Measurements from ENCODE around the gene DUSP1. TPM values are rescaled to one million over a fixed set of nuclear protein-coding genes. Genes with fewer than 3 reads are reported as not detected.
A peak's percentile ranks its signal among the peaks of the same experiment; 100 is the strongest.

The DUSP1 gene
- total RNA-seq, 1 experiment from 2014 or later, result 11.5 TPM

DNA sequence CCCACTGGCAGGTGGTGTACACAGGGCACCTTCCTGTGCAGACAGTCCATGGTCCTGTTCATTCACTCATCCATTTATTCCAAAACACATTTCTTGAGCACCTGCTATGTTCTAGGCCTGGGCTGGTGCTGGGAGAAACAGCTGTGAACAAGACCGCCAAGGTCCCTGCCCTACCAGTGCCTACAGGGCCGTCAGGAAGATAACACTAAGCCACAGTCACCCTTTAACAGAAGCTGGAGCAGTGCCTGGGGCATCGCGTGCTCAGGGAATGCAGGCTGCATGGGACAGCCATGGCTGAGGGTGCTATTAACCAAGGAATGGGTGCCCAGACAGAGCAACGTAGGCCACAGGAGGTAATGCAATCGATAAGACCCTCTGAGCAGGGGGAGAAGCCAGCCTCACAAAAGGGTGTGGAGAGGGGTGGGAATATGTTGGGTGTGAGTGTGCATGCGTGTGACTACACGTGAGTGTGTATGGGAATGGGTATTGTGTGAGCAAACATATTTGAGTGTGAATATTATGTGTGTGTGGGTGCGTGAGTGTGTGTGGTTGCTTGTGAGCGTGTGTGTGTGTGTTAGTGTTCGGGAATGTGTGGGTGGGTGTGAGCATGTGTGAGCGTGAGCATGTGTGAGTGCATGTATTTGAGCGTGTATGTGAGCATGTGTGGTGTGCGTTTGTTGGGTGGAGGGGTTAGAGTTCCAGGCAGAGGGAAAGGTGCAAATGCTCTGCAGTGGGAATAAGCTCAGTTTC lies 19.1 kb downstream of the DUSP1 start:
- DNase-seq, result no peak
- Histone ChIP-seq H3K36me3 (replicated peaks; ENCODE audit: control insufficient read depth, insufficient read depth, low read length) (no peaks in the 10 kb centered on the region), H3K27me3 (ENCODE audit: control insufficient read depth, insufficient read depth, low read length) (no peaks in the 10 kb centered on the region), H3K4me3 (ENCODE audit: insufficient read depth, low read depth, low read length) (no peak overlapping the region)

DNA sequence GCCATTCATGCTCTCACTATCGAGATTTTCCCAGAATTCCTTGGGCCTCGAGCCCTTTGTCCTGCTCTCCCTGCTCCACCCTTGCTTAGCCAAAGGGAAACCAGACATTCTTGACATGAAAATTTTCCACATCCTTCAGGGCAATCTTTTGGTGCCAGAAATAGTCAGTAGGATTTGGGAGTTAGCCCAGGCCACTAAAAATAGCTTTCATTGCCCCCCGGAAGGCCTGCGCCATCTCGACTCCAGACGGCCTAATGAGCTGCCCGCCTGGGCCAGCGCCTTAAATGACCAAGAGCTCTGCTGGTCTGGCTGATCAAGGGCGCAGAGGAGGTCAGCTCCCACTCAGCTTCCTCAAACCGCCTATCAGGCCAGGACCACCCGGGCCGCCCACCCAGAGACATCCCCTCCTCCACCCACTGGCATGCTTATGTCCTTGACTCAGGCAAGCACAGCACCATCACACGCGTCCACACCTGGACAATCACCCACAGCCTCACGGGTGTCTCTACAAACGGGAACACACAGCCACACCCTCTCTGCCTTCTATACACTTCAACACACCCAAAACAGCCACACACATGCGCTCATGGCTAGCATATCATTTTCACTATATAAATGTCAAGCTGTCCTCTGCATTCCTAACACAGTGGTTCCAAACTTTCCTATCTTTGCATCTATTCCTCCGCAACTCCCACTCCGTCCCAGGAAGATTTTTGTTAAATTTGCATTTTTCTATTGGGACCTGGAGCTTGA lies 20.9 kb downstream of the DUSP1 start:
- H3K36me3 ChIP-seq (replicated peaks; ENCODE audit: control insufficient read depth, insufficient read depth, low read length), result no peaks in the 10 kb centered on the region
- DNase-seq, result no peak
- H3K27me3 ChIP-seq (ENCODE audit: control insufficient read depth, insufficient read depth, low read length), result no peaks in the 10 kb centered on the region
- H3K4me3 ChIP-seq (ENCODE audit: insufficient read depth, low read depth, low read length), result no peak overlapping the region

DNA sequence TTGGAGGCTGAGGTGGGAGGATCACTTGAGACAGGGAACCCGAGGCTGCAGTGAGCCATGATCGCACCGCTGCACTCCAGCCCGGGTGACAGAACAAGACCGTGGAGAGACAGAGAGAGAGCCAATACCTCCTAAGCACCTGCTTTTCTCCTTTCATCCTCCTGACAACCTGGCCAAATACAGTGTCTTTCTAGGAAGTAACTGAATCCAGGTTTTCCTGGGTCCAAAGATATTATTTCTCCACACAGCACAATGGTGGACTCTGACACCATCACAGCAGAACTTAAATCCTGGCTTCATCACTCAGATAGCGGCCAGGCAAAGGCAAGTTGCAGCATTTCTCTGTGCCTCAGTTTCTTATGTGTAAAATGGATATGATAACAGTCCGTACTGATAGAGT lies 21.9 kb downstream of the DUSP1 start:
- H3K27me3 ChIP-seq (ENCODE audit: control insufficient read depth, insufficient read depth, low read length), result no peaks in the 10 kb centered on the region
- DNase-seq, result no peak
- no peak overlapping the region for H3K4me3 ChIP-seq (ENCODE audit: insufficient read depth, low read depth, low read length)
- H3K36me3 ChIP-seq (replicated peaks; ENCODE audit: control insufficient read depth, insufficient read depth, low read length), result no peaks in the 10 kb centered on the region

DNA sequence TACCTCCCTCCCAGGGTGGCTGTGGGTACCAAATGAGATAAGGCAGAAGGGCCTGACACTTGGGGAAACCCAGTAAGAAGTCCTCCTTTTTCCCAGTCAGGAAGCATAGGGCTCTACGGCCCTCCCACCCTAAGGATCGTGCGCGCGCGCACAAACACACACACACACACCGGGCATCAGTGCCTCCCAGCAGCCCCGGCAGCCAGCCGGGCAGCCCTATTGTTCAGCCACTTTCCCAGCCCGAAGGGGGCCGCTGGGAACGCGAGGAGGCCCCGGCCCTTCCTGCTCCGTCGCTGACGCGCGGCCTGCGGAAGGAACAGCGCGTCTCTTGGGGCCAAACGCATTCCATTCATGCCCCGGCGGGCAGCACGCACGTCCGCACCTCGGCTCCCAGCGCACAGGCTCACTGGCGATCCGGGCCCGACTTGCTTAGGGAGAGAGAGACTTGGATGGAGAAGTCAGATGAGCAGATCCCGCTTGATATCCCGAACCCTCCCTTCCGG lies 22.6 kb downstream of the DUSP1 start:
- H3K4me3 ChIP-seq (ENCODE audit: insufficient read depth, low read depth, low read length), result peak overlapping the region; percentile 6; the same call in 1 of the 2 replicates
- DNase-seq, result peak; percentile 64
- no peaks in the 10 kb centered on the region for H3K27me3 ChIP-seq (ENCODE audit: control insufficient read depth, insufficient read depth, low read length)
- H3K36me3 ChIP-seq (replicated peaks; ENCODE audit: control insufficient read depth, insufficient read depth, low read length), result no peaks in the 10 kb centered on the region

DNA sequence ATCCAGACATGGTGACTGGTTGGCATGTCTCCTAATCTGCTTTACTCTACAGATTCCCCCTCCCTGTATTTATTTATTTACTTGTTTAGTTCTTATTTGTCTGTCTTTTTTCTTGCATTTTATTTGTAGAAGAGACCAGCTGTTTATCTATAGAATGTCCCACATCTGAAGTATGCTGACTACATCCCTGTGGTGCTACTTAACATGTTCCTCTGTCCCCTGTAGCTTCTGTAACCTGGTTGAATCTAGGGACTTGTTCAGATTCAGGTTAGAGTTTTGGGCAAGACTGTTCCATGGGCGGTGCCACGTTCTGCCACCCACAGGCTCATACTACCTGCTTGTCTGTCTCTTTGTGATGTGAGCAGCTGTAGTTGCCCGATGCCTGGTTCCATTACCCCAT lies 23.5 kb downstream of the DUSP1 start:
- H3K27me3 ChIP-seq (ENCODE audit: control insufficient read depth, insufficient read depth, low read length), result no peaks in the 10 kb centered on the region
- no peak overlapping the region for H3K4me3 ChIP-seq (ENCODE audit: insufficient read depth, low read depth, low read length)
- no peaks in the 10 kb centered on the region for H3K36me3 ChIP-seq (replicated peaks; ENCODE audit: control insufficient read depth, insufficient read depth, low read length)
- no peak for DNase-seq

DNA sequence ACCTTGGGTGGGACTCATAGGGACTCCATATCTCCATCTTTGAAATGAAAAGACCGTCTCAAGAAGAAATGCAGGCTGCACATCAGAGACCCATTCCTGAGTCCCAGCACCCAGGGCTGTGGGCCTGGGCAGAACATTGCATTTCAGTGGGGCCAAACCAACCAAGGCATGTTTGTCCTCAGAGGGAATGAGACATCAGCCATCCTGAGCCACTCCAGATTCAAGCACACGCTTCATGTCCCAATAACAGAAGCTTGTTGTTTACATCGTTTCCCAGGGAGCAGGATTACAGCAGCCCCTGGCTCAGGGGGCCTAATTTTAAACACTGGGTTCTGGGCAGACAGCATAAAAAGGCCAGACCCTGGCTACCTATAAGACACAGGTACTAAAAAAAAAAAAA lies 24.3 kb downstream of the DUSP1 start:
- no peak for DNase-seq
- Histone ChIP-seq H3K27me3 (ENCODE audit: control insufficient read depth, insufficient read depth, low read length) (no peaks in the 10 kb centered on the region), H3K4me3 (ENCODE audit: insufficient read depth, low read depth, low read length) (no peak overlapping the region), H3K36me3 (replicated peaks; ENCODE audit: control insufficient read depth, insufficient read depth, low read length) (no peaks in the 10 kb centered on the region)

DNA sequence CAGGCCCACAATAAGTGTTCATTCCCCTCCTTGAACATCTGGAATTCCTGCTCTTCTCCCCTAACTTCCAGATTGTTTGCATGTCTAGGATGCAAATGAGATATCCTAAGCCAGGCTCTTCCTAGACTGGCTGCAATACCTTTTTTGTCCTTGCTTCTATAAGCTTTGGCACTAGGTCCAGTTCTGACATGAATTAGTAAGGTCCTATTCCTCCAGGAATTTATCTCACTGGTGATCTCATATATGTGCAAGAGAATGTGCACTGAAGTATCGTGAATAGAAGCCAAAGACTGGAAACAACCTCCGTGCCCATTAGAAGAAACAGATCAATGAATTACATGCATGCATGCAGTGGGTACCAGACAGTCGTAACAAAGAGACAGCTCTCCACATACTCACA lies 25.2 kb downstream of the DUSP1 start:
- no peak overlapping the region for H3K4me3 ChIP-seq (ENCODE audit: insufficient read depth, low read depth, low read length)
- no peak for DNase-seq
- no peaks in the 10 kb centered on the region for H3K36me3 ChIP-seq (replicated peaks; ENCODE audit: control insufficient read depth, insufficient read depth, low read length)
- H3K27me3 ChIP-seq (ENCODE audit: control insufficient read depth, insufficient read depth, low read length), result no peaks in the 10 kb centered on the region

DNA sequence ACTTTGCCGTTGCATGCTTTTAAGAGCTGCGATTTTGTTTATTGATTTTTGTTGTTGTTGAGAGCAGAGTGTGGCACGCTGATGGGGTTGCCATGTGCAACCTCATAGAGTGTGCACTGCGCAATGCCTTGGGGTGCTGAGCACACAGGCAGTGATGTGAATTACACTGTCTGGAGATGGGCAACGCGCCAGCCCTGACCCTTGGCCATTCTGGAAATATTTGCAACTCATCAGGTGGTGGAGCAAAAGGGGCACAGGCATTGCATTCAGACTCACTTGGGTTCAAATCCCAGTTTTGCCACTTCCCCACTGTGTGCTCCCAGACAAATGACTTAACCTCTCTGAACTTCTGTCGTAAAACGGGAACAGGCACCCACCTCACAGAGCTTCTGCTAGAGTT lies 25.6 kb downstream of the DUSP1 start:
- Histone ChIP-seq H3K4me3 (ENCODE audit: insufficient read depth, low read depth, low read length) (no peak overlapping the region), H3K27me3 (ENCODE audit: control insufficient read depth, insufficient read depth, low read length) (no peaks in the 10 kb centered on the region), H3K36me3 (replicated peaks; ENCODE audit: control insufficient read depth, insufficient read depth, low read length) (no peaks in the 10 kb centered on the region)
- no peak for DNase-seq

DNA sequence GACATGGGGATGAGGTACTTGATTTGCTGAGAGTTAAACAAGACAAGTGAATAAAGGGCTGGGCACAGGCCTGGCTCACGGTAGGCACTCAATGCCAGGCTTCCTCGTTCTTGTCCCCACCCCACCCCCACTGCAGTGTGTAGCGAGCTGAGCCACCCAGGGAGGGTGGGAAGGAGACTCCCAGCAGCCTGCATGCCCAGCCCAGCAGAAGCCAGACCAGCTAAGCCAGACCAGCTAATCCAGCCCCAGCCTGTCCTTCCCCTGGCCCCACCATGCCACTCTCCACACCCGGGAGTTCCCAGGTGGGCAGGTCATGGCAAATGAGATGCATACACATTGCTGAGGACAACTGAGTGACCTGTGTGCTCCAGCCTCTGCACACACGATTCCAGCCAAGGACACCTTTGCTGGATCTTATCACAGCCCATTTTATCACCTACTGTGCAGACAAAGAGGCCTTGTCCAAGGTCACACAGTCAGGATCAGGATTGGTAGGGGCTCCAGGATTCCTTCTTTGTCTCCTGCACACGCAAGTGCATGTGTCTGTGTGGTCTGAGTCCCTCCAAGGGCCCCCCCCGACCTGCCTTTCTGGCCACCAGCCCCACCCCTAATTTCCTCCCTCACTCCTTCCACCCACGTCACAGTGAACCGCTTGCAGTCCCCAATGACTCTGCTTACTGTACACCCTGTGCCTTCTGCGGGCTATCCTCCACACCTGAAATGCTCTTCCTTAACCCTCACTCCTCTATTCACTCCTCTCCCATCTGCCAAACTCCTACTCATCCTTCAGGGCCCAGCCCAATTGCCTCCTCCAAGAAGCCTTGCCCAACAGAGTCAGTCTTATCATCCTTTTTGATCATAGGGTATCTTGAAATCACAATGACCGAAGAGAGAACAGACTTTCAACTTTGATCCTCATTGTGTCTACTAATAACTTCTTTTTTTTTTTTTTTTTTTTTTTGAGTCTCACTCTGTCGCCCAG lies 26.6 kb downstream of the DUSP1 start:
- DNase-seq, result no peak
- Histone ChIP-seq H3K36me3 (replicated peaks; ENCODE audit: control insufficient read depth, insufficient read depth, low read length) (no peaks in the 10 kb centered on the region), H3K4me3 (ENCODE audit: insufficient read depth, low read depth, low read length) (no peak overlapping the region), H3K27me3 (ENCODE audit: control insufficient read depth, insufficient read depth, low read length) (no peaks in the 10 kb centered on the region)

DNA sequence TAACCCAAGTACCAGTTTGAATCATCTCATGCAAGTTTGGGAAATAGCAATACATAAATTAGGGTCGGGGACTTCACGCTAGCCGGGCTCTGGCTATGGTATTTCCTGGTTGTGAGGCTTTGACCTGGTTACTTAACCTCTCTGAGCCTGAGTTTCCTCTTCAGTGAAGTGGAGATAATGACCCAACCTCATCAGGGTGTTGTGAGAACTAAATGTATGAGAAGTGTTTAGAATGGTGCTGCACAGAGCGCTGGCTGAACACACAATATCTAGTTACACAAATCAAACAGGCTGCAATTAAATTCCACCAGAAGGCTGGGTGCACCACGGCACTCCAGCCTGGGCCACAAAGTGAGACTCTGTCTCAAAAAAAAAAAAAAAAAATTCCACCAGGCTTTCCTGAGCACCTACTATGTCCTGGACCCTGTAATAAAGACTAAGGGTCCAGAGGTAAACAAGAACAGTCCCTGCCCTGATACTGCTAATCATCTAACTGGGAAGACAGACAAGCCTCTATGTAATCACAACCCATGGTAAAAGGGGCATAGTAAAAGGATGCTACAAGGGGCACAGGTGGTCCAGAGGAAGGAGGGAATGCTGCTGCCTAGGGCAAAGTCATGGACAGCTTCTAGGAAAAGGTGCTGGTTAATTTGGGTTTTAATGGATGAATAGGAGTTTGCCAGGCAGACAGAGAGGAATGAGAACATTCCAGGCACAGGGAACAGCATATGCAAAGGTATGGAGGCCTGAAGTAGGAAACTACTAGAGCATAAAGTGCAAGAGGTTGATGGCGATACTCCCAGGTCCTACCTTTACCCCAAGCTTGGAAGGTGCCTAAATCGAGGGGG lies 27.7 kb downstream of the DUSP1 start:
- H3K36me3 ChIP-seq (replicated peaks; ENCODE audit: control insufficient read depth, insufficient read depth, low read length), result no peaks in the 10 kb centered on the region
- no peak for DNase-seq
- H3K27me3 ChIP-seq (ENCODE audit: control insufficient read depth, insufficient read depth, low read length), result no peaks in the 10 kb centered on the region
- H3K4me3 ChIP-seq (ENCODE audit: insufficient read depth, low read depth, low read length), result no peak overlapping the region

DNA sequence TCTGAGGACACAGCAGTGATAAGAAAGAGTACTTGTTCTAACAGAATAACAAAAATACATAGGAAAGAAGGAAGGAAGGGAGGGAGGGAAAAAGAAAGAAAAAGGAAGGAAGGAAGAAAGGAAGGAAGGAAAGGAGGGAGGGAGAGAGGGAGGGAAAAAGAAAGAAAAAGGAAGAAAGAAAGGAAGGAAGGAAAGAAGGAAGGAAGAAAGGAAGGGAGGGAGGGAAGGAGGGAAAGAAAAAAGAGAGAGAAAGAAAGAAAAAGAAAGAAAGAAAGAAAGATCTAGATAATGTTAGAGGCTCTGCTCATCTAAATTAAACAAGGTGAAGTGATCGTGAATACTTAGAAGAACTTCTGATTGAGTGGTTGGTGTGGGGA lies 29.8 kb downstream of the DUSP1 start:
- Histone ChIP-seq H3K36me3 (replicated peaks; ENCODE audit: control insufficient read depth, insufficient read depth, low read length) (no peaks in the 10 kb centered on the region), H3K4me3 (ENCODE audit: insufficient read depth, low read depth, low read length) (no peak overlapping the region), H3K27me3 (ENCODE audit: control insufficient read depth, insufficient read depth, low read length) (no peaks in the 10 kb centered on the region)
- no peak for DNase-seq

DNA sequence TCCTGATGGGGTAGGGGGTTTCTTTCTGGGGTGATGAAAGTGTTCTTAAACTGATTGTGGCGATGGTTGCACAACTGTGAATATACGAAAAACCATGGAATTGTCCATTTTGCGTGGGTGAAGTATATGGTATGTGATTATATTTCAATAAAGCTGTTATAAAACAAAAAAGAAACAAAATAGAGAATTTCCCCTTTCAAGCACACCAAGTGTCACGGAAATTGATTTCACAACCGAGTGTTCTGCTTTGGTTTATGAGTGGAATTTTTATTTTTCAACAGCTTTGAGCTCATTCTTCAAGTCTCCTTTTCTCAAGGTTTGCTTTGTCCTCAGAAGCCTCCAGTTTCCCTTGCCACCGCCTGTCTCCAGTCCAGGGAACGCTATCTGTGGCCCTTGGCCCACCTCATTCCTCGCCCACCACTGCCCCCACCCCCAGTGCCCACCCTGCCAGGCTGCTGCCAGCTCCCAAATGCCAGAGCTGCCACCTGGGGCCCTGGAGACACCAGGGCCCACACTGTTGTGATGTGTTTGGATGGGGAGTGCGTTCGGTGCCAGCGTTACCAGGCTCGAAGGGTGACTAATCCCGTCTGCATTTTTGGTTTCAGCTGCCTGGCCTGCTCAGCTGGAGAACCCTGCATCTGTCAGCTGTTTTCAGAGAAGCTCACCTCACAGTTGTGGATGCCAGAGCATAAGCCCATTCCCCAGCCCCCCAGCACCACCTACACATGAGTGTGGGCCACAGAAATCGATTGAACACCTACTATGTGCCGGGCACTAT lies 30.4 kb downstream of the DUSP1 start:
- Histone ChIP-seq H3K36me3 (replicated peaks; ENCODE audit: control insufficient read depth, insufficient read depth, low read length) (no peaks in the 10 kb centered on the region), H3K27me3 (ENCODE audit: control insufficient read depth, insufficient read depth, low read length) (no peaks in the 10 kb centered on the region), H3K4me3 (ENCODE audit: insufficient read depth, low read depth, low read length) (no peak overlapping the region)
- no peak for DNase-seq

DNA sequence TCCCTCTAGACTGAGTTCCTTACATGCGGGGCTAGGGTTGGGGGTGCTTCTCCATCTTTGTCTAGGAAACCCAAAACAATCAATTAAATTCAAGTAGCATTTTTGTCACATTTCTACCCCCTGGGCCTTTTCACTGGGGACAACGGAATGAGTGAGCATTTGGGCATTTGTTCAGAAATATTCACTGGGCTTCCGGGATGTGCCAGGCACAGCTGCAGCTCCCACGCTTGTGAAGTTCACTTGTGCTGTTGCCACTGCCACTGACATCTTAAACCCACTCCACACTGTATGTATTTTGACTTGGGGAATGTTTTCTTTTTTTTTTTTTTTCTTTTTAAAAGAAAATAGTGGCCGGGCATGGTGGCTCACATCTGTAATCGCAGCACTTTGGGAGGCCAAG lies 31.6 kb downstream of the DUSP1 start:
- Histone ChIP-seq H3K27me3 (ENCODE audit: control insufficient read depth, insufficient read depth, low read length) (no peaks in the 10 kb centered on the region), H3K4me3 (ENCODE audit: insufficient read depth, low read depth, low read length) (no peak overlapping the region), H3K36me3 (replicated peaks; ENCODE audit: control insufficient read depth, insufficient read depth, low read length) (no peaks in the 10 kb centered on the region)
- no peak for DNase-seq
